IMR-90 (cell line): ENCODE measurements around the gene UEVLD. TPM values are rescaled to one million over a fixed set of nuclear protein-coding genes. Genes with fewer than 3 reads are reported as not detected.
A peak's percentile ranks its signal among the peaks of the same experiment; 100 is the strongest.

Experiments used
- ATAC-seq: fragments of 200-7000 bp; cut with Tn5 transposase; 2 replicates; pipeline ENCODE4 v1.9.1; 2020; ENCODE audit warnings: low read depth, mild to moderate bottlenecking, moderate library complexity
- BruUV-seq: library from RNA; stranded (reverse); fragments of 400-500 nt; replicated peaks from 2 replicates; lab custom pipeline; 2021; lab: Mats Ljungman, UMichigan
- CTCF ChIA-PET: fragments of 300-600 bp; formaldehyde crosslinking; extraction: SDS; loops from one replicate; lab custom pipeline; 2021; ENCODE audit warnings: antibody characterized with exemption; lab: Yijun Ruan, JAX
- POLR2A ChIA-PET: fragments of 300-600 bp; sonication (Branson Sonifier 250); formaldehyde crosslinking; loops from one replicate; lab custom pipeline; 2022; ENCODE audit warnings: antibody characterized with exemption; ENCODE audit not compliant: unreplicated experiment; lab: Charles Lee
- DNase-seq: peaks from one replicate; pipeline ENCODE4 v3.0.0; 2013
- H2AFZ ChIP-seq: replicated peaks from 2 replicates; pipeline ENCODE3; 2013; ENCODE audit warnings: low read length, mild to moderate bottlenecking; ENCODE audit not compliant: poor library complexity
- H2AK5ac ChIP-seq: 2 replicates; pipeline ENCODE4 v1.6.1; 2013; ENCODE audit warnings: low read depth, low read length, inconsistent platforms
- H2AK9ac ChIP-seq: replicated peaks from 2 replicates; pipeline ENCODE3; 2013; ENCODE audit warnings: mild to moderate bottlenecking, low read depth, low read length, moderate library complexity; ENCODE audit not compliant: poor library complexity
- H2BK120ac ChIP-seq: 2 replicates; pipeline ENCODE4 v1.6.1; 2013; ENCODE audit warnings: low read depth, low read length, inconsistent platforms
- H2BK15ac ChIP-seq: 3 replicates; pipeline ENCODE4 v1.6.1; 2013; ENCODE audit warnings: low read depth, low read length, inconsistent platforms
- H2BK20ac ChIP-seq: 2 replicates; pipeline ENCODE4 v1.6.1; 2013; ENCODE audit warnings: low read depth, mild to moderate bottlenecking, inconsistent platforms, low read length, moderate library complexity
- H2BK5ac ChIP-seq: 2 replicates; pipeline ENCODE4 v1.6.1; 2013; ENCODE audit warnings: mild to moderate bottlenecking, low read depth, low read length, inconsistent platforms; ENCODE audit not compliant: poor library complexity, severe bottlenecking
- H3K14ac ChIP-seq: replicated peaks from 2 replicates; pipeline ENCODE4 v1.6.1; 2013; ENCODE audit warnings: low read depth, low read length, inconsistent platforms
- H3K18ac ChIP-seq: 2 replicates; pipeline ENCODE4 v1.6.1; 2013; ENCODE audit warnings: low read depth, low read length, control low read depth
- H3K23ac ChIP-seq: 2 replicates; pipeline ENCODE4 v1.6.1; 2013; ENCODE audit warnings: low read depth, low read length, inconsistent platforms
- H3K27ac ChIP-seq: 2 replicates; pipeline ENCODE4 v1.5.1; 2013; ENCODE audit warnings: mild to moderate bottlenecking, control low read depth, low read length; ENCODE audit not compliant: insufficient read depth
- H3K27me3 ChIP-seq: 2 replicates; pipeline ENCODE4 v1.6.1; 2013; ENCODE audit warnings: low read length; ENCODE audit not compliant: control insufficient read depth, insufficient read depth
- H3K36me3 ChIP-seq: 2 replicates; pipeline ENCODE4 v1.6.1; 2013; ENCODE audit warnings: low read length, mixed read lengths; ENCODE audit not compliant: control insufficient read depth, insufficient read depth
- H3K4ac ChIP-seq: 2 replicates; pipeline ENCODE4 v1.6.1; 2013; ENCODE audit warnings: low read depth, low read length, inconsistent platforms
- H3K4me1 ChIP-seq: 2 replicates; pipeline ENCODE4 v1.6.1; 2013; ENCODE audit warnings: low read length, mixed read lengths; ENCODE audit not compliant: control insufficient read depth, insufficient read depth
- H3K4me2 ChIP-seq: 2 replicates; pipeline ENCODE4 v1.6.1; 2013; ENCODE audit warnings: low read depth, mild to moderate bottlenecking, control low read depth, low read length, moderate library complexity
- H3K4me3 ChIP-seq: 2 replicates; pipeline ENCODE4 v1.5.1; 2013; ENCODE audit warnings: low read depth, mild to moderate bottlenecking, control low read depth, low read length, moderate library complexity; ENCODE audit not compliant: insufficient read depth
- H3K56ac ChIP-seq: 2 replicates; pipeline ENCODE4 v1.6.1; 2013; ENCODE audit warnings: low read length, inconsistent platforms; ENCODE audit not compliant: insufficient read depth; ENCODE audit errors: extremely low read depth
- H3K79me1 ChIP-seq, 2 experiments: 2 replicates each; pipeline ENCODE4 v1.6.1; 2013; ENCODE audit warnings: low read length in 2 of 2, inconsistent platforms in 1 of 2, low read depth in 1 of 2
- H3K9ac ChIP-seq: 2 replicates; pipeline ENCODE4 v1.6.1; 2013; ENCODE audit warnings: low read depth, low read length, control low read depth
- H3K9me1 ChIP-seq: 2 replicates; pipeline ENCODE4 v1.6.1; 2013; ENCODE audit warnings: low read length, inconsistent platforms; ENCODE audit not compliant: insufficient read depth
- H3K9me3 ChIP-seq: 2 replicates; pipeline ENCODE4 v1.6.1; 2013; ENCODE audit warnings: low read length; ENCODE audit not compliant: control insufficient read depth, insufficient read depth
- H4K20me1 ChIP-seq: 2 replicates; pipeline ENCODE4 v1.6.1; 2013; ENCODE audit warnings: low read length, inconsistent platforms; ENCODE audit not compliant: insufficient read depth
- H4K5ac ChIP-seq: 2 replicates; pipeline ENCODE4 v1.6.1; 2013; ENCODE audit warnings: mild to moderate bottlenecking, low read depth, low read length, control low read depth
- H4K8ac ChIP-seq, 2 experiments: 2 replicates each; pipeline ENCODE4 v1.6.1; 2013; ENCODE audit warnings: low read depth in 2 of 2, low read length in 2 of 2, control low read depth in 1 of 2, inconsistent platforms in 1 of 2
- H4K91ac ChIP-seq: 2 replicates; pipeline ENCODE4 v1.6.1; 2013; ENCODE audit warnings: low read depth, low read length, inconsistent platforms; ENCODE audit not compliant: insufficient read depth
- BHLHE40 ChIP-seq: fragments of 150-350 bp; IDR thresholded peaks from 2 replicates; pipeline ENCODE4 v1.6.1; 2016; ENCODE audit warnings: mild to moderate bottlenecking, low read depth, low read length
- CHD1 ChIP-seq: IDR thresholded peaks from 2 replicates; pipeline ENCODE4 v1.6.1; 2012; ENCODE audit warnings: low read depth, low read length, improper control_type of control experiment
- CTCF ChIP-seq: conservative IDR thresholded peaks from 2 replicates; pipeline ENCODE4 v1.5.1; 2012; ENCODE audit warnings: mild to moderate bottlenecking, low read depth, low read length, improper control_type of control experiment
- ELK1 ChIP-seq: fragments of 150-350 bp; IDR thresholded peaks from 2 replicates; pipeline ENCODE4 v1.6.1; 2016; ENCODE audit warnings: low read depth, mild to moderate bottlenecking, low read length, moderate library complexity, borderline replicate concordance
- FOS ChIP-seq: fragments of 150-350 bp; IDR thresholded peaks from 2 replicates; pipeline ENCODE4 v1.6.1; 2016; ENCODE audit warnings: low read depth, low read length
- MAFK ChIP-seq: IDR thresholded peaks from 2 replicates; pipeline ENCODE4 v1.6.1; 2012; ENCODE audit warnings: low read depth, low read length, improper control_type of control experiment
- MAZ ChIP-seq: IDR thresholded peaks from 2 replicates; pipeline ENCODE4 v1.6.1; 2012; ENCODE audit warnings: low read depth, mild to moderate bottlenecking, low read length, improper control_type of control experiment, moderate library complexity, borderline replicate concordance
- MXI1 ChIP-seq: IDR thresholded peaks from 2 replicates; pipeline ENCODE4 v1.6.1; 2012; ENCODE audit warnings: low read depth, mild to moderate bottlenecking, low read length, moderate library complexity, borderline replicate concordance
- NFE2L2 ChIP-seq: fragments of 150-350 bp; IDR thresholded peaks from 2 replicates; pipeline ENCODE4 v1.6.1; 2016; ENCODE audit warnings: low read depth, mild to moderate bottlenecking, low read length
- RAD21 ChIP-seq: IDR thresholded peaks from 2 replicates; pipeline ENCODE4 v1.6.1; 2012; ENCODE audit warnings: low read length, improper control_type of control experiment
- RFX5 ChIP-seq: IDR thresholded peaks from 2 replicates; pipeline ENCODE4 v1.8.0; 2012; ENCODE audit warnings: low read depth, mild to moderate bottlenecking, low read length, moderate library complexity
- USF2 ChIP-seq: fragments of 150-350 bp; IDR thresholded peaks from 2 replicates; pipeline ENCODE4 v1.6.1; 2017; ENCODE audit warnings: mild to moderate bottlenecking, antibody characterized with exemption, low read length, low read depth
- WGBS, 2 experiments: methylation state at CpG; one replicate each; pipeline versions ENCODE4 v1.1.5 to v1.1.7; 2013; ENCODE audit warnings: missing lambda C conversion rate in 2 of 2; ENCODE audit not compliant: insufficient read length in 1 of 2; ENCODE audit errors: extremely low coverage in 2 of 2; 5-methylcytosine and 5-hydroxymethylcytosine counted together
- dilution Hi-C: fragments of 300-500 bp; cut with HindIII; formaldehyde crosslinking; loops from one replicate; pipeline ENCODE4 v1.14.3; 2018; ENCODE audit warnings: low sequenced_read_pairs; ENCODE audit not compliant: unreplicated experiment
- in situ Hi-C: fragments of 300-500 bp; cut with MboI; formaldehyde crosslinking; loops from 3 replicates; pipeline ENCODE4 v1.14.3; 2019; ENCODE audit warnings: low sequenced_read_pairs, inconsistent platforms, mixed read lengths
- intact Hi-C: fragments of 100-400 bp; cut with micrococcal nuclease; formaldehyde crosslinking; loops from 2 replicates; pipeline ENCODE4 v1.10.0; 2022
- polyA plus RNA-seq, 3 experiments: library from polyadenylated mRNA; depleted of rRNA; stranded (reverse); fragments of >200 nt; gene quantifications; 2 replicates each; pipeline ENCODE4 v1.2.3, GENCODE V29; 2012; ENCODE audit warnings: low replicate concordance in 1 of 3
- total RNA-seq: library from RNA; depleted of rRNA; stranded (reverse); fragments of >200 nt; gene quantifications from 2 replicates; pipeline ENCODE4 v1.2.3, GENCODE V29; 2012

Gene UEVLD
- total and polyA plus RNA-seq, 2 of the 4 experiments (the other 2 are of a cell fraction): 13.8 to 29.2 TPM

- Histone ChIP-seq H4K5ac (peak within 1 kb of the TSS; percentile 76), H3K9me1 (0 out of 2 replicates have a peak, but pooled peaks cover 2% of the 10 kb centered on the region), H2BK120ac (peak within 1 kb of the TSS; percentile 78), H3K9ac (peak within 1 kb of the TSS; percentile 92), H3K4me1 (no peaks in the 10 kb centered on the region), H3K27me3 (no peaks in the 10 kb centered on the region), H3K79me1 (peaks cover 0 to 14% of the 10 kb centered on the region in 2 experiments; a peak in 2 of 4 replicates), H3K27ac (peak within 1 kb of the TSS; percentile 90), H3K14ac (peak within 1 kb of the TSS; percentile 88), H4K8ac (peak within 1 kb of the TSS; percentile 76 to 93), H2AK5ac (peak within 1 kb of the TSS; percentile 69), H3K4me2 (peak within 1 kb of the TSS; percentile 80), H3K4me3 (peak within 1 kb of the TSS; percentile 60), H3K36me3 (no peaks in the 10 kb centered on the region), H3K9me3 (no peaks in the 10 kb centered on the region), H2AK9ac (peak within 1 kb of the TSS; percentile 71), H3K18ac (peak within 1 kb of the TSS; percentile 38), H2BK15ac (peak within 1 kb of the TSS; percentile 55; the same call in 2 of the 3 replicates), H2AFZ (peak within 1 kb of the TSS; percentile 95), H2BK20ac (peak within 1 kb of the TSS; percentile 35; the same call in 1 of the 2 replicates), H3K56ac (peak within 1 kb of the TSS; percentile 90), H3K23ac (peak within 1 kb of the TSS; percentile 59), H3K4ac (peak within 1 kb of the TSS; percentile 91), H4K20me1 (peaks cover 10% of the 10 kb centered on the region; the same call in 1 of the 2 replicates), H4K91ac (peak within 1 kb of the TSS; percentile 81), H2BK5ac (peak within 1 kb of the TSS; percentile 78)
- intact Hi-C loops: loop anchor here (1.0 to 10.0 kb wide), 3 partner anchors 16 to 240 kb away; partner anchors contain the start of genes LDHA and UEVLD
- BruUV-seq: no TSS peak
- ChIA-PET CTCF (interaction anchor here (0.6 kb wide), 1 partner anchor 35 kb away, joined by 3 read pairs; no protein-coding TSS in a partner anchor), POLR2A (no interaction called here)
- dilution Hi-C loops: no loop called here
- ATAC-seq (peak; percentile 97), DNase-seq (peak; percentile 99)
- 1% methylated on average over 25 of the region's 60 CpGs; no CpG with 5 or more reads in 1 of the 2 experiments for WGBS, 2 experiments
- in situ Hi-C loops: no loop called here
- TF ChIP-seq MAZ (peak; percentile 98), USF2 (peak; percentile 69), MXI1 (peak; percentile 85), RAD21 (0 out of 2 replicates have a peak, but pooled peaks have one; percentile 4), CTCF (no peak), RFX5 (no peak), FOS (peak; percentile 5; the same call in 1 of the 2 replicates), CHD1 (no peak), BHLHE40 (peak; percentile 97), NFE2L2 (peak; percentile 44), ELK1 (peak; percentile 31; the same call in 1 of the 2 replicates), MAFK (peak; percentile 34)
Observed at GRCh38 chr11:18634140-18635032, 45.9 kb upstream of the UEVLD start, which contains the start of gene SPTY2D1. Gene SPTY2D1, minus strand, starts transcription at chr11:18634342. Its CDS starts 85 bp downstream, at chr11:18634257.
